Measurements from ENCODE around the gene SP2. TPM values are rescaled to one million over a fixed set of nuclear protein-coding genes. Genes with fewer than 3 reads are reported as not detected.
A peak's percentile ranks its signal among the peaks of the same experiment; 100 is the strongest.

The SP2 gene
- polyA plus RNA-seq, 1 experiment = 5.9 TPM

GRCh38 chr17:47902039-47902744 is 6.2 kb downstream of the SP2 start:
- no peaks in the 10 kb centered on the region for H3K27me3 ChIP-seq (ENCODE audit: control insufficient read depth, insufficient read depth, low read length)
- no peak for DNase-seq (ENCODE audit: low read depth)
- ChIA-PET POLR2A (no interaction called here), CTCF (interaction anchor here (0.8 to 1.2 kb wide), 2 partner anchors 44 to 61 kb away, joined by 5 read pairs; partner anchors contain the start of gene SCRN2)
- H3K36me3 ChIP-seq (ENCODE audit: control insufficient read depth, insufficient read depth, low read length) = peaks cover 4% of the 10 kb centered on the region
- H3K4me3 ChIP-seq (ENCODE audit: low read depth, low read length) = no peak overlapping the region
- no peak for TF ChIP-seq CTCF (IDR thresholded peaks at IDR 0.05; ENCODE audit: insufficient read depth, low read depth, low read length)

- DNase-seq (ENCODE audit: low read depth) = peak; percentile 60
- CTCF ChIA-PET = interaction anchor here (0.8 to 5.3 kb wide), 10 partner anchors 13 to 112 kb away, joined by 3 to 45 read pairs (median 4); partner anchors contain the start of genes CDK5RAP3, PNPO and SCRN2
- H3K36me3 ChIP-seq (ENCODE audit: control insufficient read depth, insufficient read depth, low read length) = no peaks in the 10 kb centered on the region
- H3K4me3 ChIP-seq (ENCODE audit: low read depth, low read length) = no peak overlapping the region
- no peaks in the 10 kb centered on the region for H3K27me3 ChIP-seq (ENCODE audit: control insufficient read depth, insufficient read depth, low read length)
- TF ChIP-seq CTCF (IDR thresholded peaks at IDR 0.05; ENCODE audit: insufficient read depth, low read depth, low read length) = no peak
- POLR2A ChIA-PET = interaction anchor here (1.0 kb wide), 1 partner anchor 10 kb away, joined by 4 read pairs; no protein-coding TSS in a partner anchor
Observed at GRCh38 chr17:47905221-47905733, 9.2 kb downstream of the SP2 start.

- H3K4me3 ChIP-seq (ENCODE audit: low read depth, low read length) = no peak overlapping the region
- TF ChIP-seq CTCF (IDR thresholded peaks at IDR 0.05; ENCODE audit: insufficient read depth, low read depth, low read length) = no peak
- ChIA-PET CTCF (interaction anchor here (1.5 to 5.3 kb wide), 2 partner anchors 42 to 64 kb away, joined by 6 to 45 read pairs; partner anchors contain the start of gene CDK5RAP3), POLR2A (no interaction called here)
- H3K27me3 ChIP-seq (ENCODE audit: control insufficient read depth, insufficient read depth, low read length) = no peaks in the 10 kb centered on the region
- no peaks in the 10 kb centered on the region for H3K36me3 ChIP-seq (ENCODE audit: control insufficient read depth, insufficient read depth, low read length)
- DNase-seq (ENCODE audit: low read depth) = no peak
Observed at GRCh38 chr17:47906443-47906842, 10.4 kb downstream of the SP2 start.

GRCh38 chr17:47907932-47908562 is 12.0 kb downstream of the SP2 start:
- Histone ChIP-seq H3K27me3 (ENCODE audit: control insufficient read depth, insufficient read depth, low read length) (no peaks in the 10 kb centered on the region), H3K36me3 (ENCODE audit: control insufficient read depth, insufficient read depth, low read length) (no peaks in the 10 kb centered on the region), H3K4me3 (ENCODE audit: low read depth, low read length) (no peak overlapping the region)
- CTCF ChIA-PET = interaction anchor here (1.1 to 5.3 kb wide), 4 partner anchors 18 to 62 kb away, joined by 3 to 45 read pairs (median 4); no protein-coding TSS in a partner anchor
- DNase-seq (ENCODE audit: low read depth) = no peak
- POLR2A ChIA-PET = no interaction called here
- TF ChIP-seq CTCF (IDR thresholded peaks at IDR 0.05; ENCODE audit: insufficient read depth, low read depth, low read length) = no peak

- no peaks in the 10 kb centered on the region for H3K27me3 ChIP-seq (ENCODE audit: control insufficient read depth, insufficient read depth, low read length)
- H3K36me3 ChIP-seq (ENCODE audit: control insufficient read depth, insufficient read depth, low read length) = peaks cover 11% of the 10 kb centered on the region
- H3K4me3 ChIP-seq (ENCODE audit: low read depth, low read length) = no peak overlapping the region
- ChIA-PET CTCF (no interaction called here), POLR2A (no interaction called here)
- DNase-seq (ENCODE audit: low read depth) = no peak
- no peak for TF ChIP-seq CTCF (IDR thresholded peaks at IDR 0.05; ENCODE audit: insufficient read depth, low read depth, low read length)
Observed at GRCh38 chr17:47913050-47913449, 17.0 kb downstream of the SP2 start.

Data from BJ (cell line).